ENCODE measurements around the gene RAB1B.

Gene RAB1B

GRCh38 chr11:66323684-66324083 lies 55.2 kb downstream of the RAB1B start:
- DNase-seq (ENCODE audit: low spot score), result no peak

- DNase-seq (ENCODE audit: low spot score), result no peak
Measured at GRCh38 chr11:66324664-66325063, 56.2 kb downstream of the RAB1B start.

GRCh38 chr11:66325263-66325671 lies 56.8 kb downstream of the RAB1B start:
- no peak for DNase-seq (ENCODE audit: low spot score)

- no peak for DNase-seq (ENCODE audit: low spot score)
Measured at GRCh38 chr11:66326261-66327111, 58.0 kb downstream of the RAB1B start.
